ENCODE data around the gene ICE2.

GRCh38 chr15:60408463-60408981 is 70.4 kb downstream of the ICE2 start:
- TF ChIP-seq CTCF (IDR thresholded peaks at IDR 0.05) (no peak), POLR2AphosphoS5 (IDR thresholded peaks at IDR 0.05) (peak in 2 of 3 donors; percentile 81 to 91), POLR2A (IDR thresholded peaks at IDR 0.05) (no peak)

Measured in stomach (tissue), 4 donors.